Fibroblast of villous mesenchyme (primary cell): Measurements from ENCODE around the gene CACNA1C. TPM values are rescaled to one million over a fixed set of nuclear protein-coding genes. Genes with fewer than 3 reads are reported as not detected.

ENCODE experiments used
- DNase-seq: peaks from one replicate; pipeline ENCODE4 v3.0.0-alpha.2; 2010; ENCODE audit warnings: low read depth
- H3K4me3 ChIP-seq: 2 replicates; pipeline ENCODE4 v1.5.1; 2011; ENCODE audit warnings: low read depth, mild to moderate bottlenecking, low read length
- CTCF ChIP-seq: IDR thresholded peaks from 2 replicates; pipeline ENCODE4 v1.5.1; 2012; ENCODE audit warnings: low read depth, mild to moderate bottlenecking, low read length; ENCODE audit not compliant: insufficient read depth
- total RNA-seq: library from RNA; depleted of rRNA; stranded (reverse); fragments of >200 nt; gene quantifications from 2 replicates; pipeline ENCODE4 v1.2.3, GENCODE V29; 2012

Gene CACNA1C
- total RNA-seq, 1 donor: 11.7 TPM

- no peak overlapping the region for H3K4me3 ChIP-seq
- no peak for TF ChIP-seq CTCF
- DNase-seq: no peak
These were observed 324.3 kb downstream of the CACNA1C start for GRCh38 chr12:2376908-2377657.

GRCh38 chr12:2378835-2379330, 326.1 kb downstream of the CACNA1C start:
- H3K4me3 ChIP-seq: no peak overlapping the region
- no peak for TF ChIP-seq CTCF
- DNase-seq: no peak

GRCh38 chr12:2380946-2381345, 328.2 kb downstream of the CACNA1C start:
- no peak overlapping the region for H3K4me3 ChIP-seq
- DNase-seq: no peak
- TF ChIP-seq CTCF: no peak

- no peak for TF ChIP-seq CTCF
- H3K4me3 ChIP-seq: no peak overlapping the region
- peak; percentile 16 for DNase-seq
These were observed 329.8 kb downstream of the CACNA1C start for GRCh38 chr12:2382370-2383155.

- DNase-seq: no peak
- H3K4me3 ChIP-seq: no peak overlapping the region
- no peak for TF ChIP-seq CTCF
These were observed 330.7 kb downstream of the CACNA1C start for GRCh38 chr12:2383325-2384028.

- no peak overlapping the region for H3K4me3 ChIP-seq
- no peak for TF ChIP-seq CTCF
- DNase-seq: no peak
These were observed 331.2 kb downstream of the CACNA1C start for GRCh38 chr12:2384029-2384386.
